HG02642 (cell line): ENCODE measurements around the gene TLE2.
"Not testable (repeated sequence)": the region's sequence is repeated elsewhere in the genome, so short reads cannot be mapped to it uniquely, and the experiment has no call there.

ENCODE experiments used
- ATAC-seq: cut with Tn5 transposase; IDR thresholded peaks from one replicate; pipeline ENCODE4 v1.9.1; 2021; ENCODE audit warnings: mild to moderate bottlenecking; ENCODE audit not compliant: unreplicated experiment, poor library complexity

Gene TLE2

DNA sequence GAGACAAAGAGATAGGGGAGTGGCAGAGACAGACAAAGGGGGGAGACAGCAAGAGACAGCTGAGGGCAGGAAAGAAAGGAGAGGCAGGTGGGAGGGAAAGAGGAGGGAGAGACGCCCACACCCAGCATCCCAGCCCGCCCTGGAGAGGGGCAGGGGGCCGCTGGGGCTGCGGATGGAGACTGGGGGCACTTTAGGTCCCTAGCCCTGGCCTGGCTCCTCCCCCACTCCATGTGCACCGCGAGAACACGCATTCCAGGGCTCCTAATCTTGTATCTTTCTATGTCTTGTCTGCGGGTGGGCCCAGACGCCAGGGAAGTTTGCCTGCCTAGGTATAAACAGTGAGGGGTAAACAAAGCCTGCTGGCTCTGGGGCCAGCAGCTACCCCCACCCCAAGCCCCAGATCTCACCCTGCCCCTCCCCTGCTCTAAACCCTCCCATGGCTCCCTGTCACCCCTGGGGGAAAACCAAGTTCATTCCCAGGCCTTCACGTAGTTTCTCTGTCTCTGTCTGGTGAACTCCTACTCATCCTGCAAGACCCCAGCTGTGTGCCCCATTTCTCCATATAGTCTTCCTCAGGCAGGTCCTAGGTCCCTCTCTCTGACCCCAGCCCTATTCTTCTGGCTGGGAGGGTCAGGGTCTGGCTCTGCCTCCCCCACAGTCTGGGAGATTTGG lies 27.5 kb upstream of the TLE2 start:
- no peak for ATAC-seq

DNA sequence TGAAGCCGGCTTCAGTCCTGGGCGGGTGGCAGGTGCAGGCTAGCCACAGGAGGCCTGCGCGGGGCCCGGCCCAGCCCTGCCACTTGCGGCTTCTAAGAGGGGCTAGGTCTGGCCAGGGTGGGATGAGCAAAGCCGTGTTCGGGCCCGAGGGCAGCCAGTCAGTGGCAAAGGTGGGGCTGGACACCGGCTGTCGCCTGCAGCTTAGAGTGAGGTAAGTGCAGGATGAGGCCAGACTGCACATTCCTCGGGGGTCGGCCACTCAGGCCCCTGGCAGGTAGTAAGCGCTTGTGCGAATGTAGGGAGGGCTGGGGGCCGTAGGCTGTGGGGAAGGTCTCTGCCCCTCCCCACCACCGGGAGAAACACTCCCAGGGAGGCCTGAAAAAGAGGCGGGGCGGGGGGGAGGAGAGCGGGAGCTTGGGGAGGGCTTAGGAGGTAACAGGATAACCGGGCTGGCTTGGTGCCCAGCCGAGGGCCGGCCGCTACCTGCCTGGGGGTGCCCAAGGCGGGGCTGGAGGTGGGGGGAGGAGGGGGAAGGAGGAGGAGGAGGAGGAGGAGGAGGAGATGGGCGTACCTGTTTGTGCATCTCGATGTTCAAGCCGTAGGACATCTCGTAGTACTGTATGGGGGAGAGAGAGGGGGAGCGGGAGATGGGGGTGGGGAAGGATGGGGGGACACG lies 26.8 kb upstream of the TLE2 start:
- ATAC-seq, result no peak

DNA sequence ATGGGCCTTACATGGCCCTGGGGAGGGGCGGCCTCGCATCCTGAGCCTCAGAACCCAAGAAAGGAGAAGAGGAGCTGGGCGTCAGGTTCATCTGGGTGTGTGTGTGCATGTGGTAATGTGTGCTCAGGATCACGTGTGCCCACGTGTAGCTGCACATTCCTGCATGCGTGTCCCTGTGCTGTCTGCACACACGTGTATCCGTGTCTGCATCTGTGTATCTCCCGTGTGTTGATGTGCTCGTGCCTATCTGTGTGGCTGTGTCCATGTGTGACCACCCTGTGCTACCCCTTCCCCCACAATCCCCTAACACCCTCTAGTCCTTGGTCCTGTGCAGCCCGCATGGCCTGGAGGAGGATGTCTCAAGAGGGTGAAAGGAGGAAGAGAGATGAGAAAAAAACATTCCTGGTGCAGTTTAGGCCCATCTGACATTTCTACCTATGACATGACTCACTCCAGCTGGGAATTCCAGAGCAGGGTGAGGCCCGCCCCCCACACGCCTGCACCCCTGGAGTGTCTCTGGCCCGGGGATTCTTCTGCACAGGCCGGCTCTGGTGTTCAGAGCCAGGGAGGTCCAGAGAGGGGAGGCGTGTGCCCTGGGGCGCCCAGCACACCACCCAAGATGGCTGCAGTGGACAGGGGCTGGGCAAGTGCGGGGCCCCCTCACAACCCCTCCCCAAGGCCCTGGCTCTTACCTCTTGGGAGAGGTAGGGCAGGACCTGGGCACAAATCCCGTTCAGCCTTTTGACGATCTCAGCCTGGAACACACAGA lies 26.1 kb upstream of the TLE2 start:
- ATAC-seq, result no peak

DNA sequence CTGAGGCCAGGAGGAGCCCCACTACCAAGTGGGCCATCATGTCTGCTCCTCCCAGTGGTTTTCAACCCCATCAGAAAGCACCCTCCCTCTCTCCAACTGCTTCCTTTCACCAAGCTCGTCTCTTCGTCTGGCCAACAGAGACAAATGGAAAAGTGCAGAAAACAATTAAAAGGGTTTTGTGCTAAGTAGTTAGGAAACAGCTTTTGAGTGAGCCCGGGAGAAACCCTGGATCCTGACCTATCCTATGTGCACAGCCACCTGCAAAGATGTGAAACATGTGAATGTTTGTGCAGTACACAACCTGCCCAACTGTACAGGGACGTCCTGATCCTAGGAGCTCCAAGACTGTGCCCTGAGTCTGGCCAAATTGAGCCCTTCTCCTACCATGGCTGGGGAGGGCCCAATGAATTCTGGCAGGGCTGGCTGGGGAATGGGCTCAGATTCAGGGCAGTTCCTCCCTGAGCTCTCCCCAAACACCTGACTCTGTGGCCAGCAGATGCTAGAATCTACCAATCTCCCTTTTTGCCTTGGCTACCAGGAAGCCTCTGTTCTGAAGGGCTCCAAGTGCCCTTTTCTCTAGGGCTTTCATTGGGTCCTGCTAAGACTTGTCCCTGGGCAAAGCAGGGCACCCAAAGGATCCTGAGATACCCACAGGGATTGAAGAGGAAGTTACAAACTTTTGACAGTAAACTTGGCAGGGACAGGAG lies 25.3 kb upstream of the TLE2 start:
- ATAC-seq, result no peak

DNA sequence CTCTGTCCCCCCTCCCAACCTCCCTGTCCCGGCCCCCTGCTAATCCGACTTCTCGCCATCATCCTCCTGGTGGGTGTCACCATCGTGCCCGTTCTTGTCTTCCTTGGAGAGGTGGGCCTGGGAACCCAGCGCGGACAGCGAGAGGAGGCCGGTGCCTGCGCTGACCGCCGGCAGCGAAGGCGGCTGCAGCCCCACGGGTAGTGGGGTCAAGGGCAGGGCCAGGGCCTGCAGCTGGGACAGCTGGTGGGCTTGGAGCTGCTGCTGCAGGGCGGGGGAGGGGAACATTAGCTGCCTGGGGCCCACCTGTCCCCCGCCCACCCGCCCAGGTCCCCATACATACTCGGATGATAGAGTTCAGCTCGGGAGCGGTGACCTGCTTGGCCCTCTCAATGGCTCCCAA lies 24.7 kb upstream of the TLE2 start:
- ATAC-seq, result no peak

DNA sequence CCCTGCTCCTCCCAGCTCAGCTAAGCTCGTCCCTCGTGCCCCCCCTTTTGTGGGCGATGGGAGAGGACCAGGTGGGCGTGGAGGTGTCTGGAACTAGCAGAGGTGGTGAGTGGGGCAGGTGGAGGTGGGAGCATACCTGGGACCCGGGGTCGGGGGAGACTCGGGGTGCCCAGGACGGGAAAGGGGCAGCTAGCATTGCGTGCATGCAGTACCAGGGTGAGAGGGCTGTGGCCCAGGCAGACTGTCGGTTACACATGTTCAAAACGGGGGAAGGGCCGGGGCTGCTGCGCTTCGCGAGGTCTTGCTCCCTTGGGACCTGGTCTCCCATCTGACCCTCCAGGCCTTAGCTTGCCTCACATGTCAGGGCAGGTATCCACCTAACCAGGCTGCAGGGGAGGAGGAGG lies 24.1 kb upstream of the TLE2 start:
- no peak for ATAC-seq

DNA sequence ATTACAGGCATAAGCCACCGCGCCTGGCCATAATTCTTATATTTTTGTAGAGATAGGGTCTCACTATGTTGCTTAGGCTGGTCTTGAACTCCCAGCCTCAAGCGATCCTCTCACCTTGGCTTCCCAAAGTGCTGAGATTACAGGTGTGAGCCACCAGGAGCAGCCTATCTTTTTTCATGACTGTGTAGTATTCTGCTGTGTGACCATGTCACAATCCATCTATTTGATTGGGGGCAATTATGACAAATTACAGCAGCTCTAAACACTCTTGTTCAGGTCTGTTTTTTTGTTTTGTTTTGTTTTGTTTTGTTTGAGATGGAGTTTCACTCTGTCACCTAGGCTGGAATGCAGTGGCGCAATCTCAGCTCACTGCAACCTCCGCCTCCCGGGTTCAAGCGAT lies 20.9 kb upstream of the TLE2 start:
- ATAC-seq, result not testable (repeated sequence)

DNA sequence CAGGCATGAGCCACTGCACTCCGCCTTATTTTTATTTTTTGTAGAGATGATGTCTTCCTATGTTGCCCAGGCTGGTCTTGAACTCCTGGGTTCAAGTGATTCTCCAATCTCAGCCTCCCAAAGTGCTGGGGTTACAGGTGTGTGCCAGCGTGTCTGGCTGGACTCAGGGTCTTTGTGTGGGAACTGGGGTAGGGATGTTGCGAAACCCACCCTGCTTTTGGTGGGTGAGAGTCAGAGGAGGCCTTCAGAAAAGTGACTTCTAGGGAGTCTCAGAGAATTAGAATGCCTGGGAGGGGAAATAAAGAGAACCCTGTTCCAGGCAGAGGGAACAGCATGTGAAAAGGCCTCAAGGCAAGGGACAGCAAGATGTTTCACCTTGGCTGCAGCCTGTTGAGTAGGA lies 20.0 kb upstream of the TLE2 start:
- ATAC-seq, result no peak

DNA sequence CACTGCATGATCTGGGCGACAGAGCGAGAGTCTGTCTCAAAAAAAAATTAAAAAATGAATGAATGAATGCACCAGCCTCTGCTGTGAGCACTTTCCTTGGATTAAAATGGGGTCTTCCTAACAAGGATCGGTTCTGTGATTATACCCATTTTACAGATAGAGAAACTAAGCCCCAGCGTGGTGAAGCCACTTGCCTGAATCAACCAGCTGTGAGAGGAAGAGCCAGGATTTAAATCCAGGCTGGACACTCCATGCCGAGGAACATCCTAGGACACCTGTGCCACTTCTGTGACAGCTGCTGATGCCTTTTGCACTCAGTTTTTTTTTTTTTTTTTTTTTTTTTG lies 19.1 kb upstream of the TLE2 start:
- no peak for ATAC-seq

DNA sequence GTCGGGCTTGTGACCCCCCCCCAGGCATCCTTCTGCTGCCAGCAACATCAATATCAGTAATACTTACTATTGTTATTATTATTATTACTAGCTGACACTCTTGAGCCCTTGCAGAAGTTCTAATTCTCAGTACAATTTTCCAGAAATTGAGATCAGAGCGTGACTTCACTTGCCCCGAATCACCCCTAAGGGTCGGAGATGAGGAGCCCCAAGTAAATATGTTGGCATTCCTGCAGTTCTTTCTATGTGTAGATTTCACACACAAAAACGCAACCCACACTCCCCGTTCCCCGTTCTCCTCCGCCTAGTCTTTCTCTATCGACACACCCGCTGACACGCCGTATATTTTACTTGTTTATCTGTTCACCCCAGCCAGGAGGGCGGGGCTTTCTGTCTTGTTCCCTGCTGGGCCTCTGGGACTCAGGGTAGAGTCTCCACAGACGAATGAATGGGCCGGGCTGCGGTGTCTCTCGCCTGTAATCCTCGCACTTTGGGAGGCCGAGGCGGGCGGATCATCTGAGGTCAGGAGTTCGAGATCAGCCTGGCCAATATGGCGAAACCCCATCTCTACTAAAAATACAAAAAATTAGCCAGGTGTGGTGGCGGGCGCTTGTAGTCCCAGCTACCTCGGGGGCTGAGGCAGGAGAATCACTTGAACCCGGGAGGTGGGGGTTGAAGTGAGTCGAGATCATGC lies 18.6 kb upstream of the TLE2 start:
- ATAC-seq, result no peak

DNA sequence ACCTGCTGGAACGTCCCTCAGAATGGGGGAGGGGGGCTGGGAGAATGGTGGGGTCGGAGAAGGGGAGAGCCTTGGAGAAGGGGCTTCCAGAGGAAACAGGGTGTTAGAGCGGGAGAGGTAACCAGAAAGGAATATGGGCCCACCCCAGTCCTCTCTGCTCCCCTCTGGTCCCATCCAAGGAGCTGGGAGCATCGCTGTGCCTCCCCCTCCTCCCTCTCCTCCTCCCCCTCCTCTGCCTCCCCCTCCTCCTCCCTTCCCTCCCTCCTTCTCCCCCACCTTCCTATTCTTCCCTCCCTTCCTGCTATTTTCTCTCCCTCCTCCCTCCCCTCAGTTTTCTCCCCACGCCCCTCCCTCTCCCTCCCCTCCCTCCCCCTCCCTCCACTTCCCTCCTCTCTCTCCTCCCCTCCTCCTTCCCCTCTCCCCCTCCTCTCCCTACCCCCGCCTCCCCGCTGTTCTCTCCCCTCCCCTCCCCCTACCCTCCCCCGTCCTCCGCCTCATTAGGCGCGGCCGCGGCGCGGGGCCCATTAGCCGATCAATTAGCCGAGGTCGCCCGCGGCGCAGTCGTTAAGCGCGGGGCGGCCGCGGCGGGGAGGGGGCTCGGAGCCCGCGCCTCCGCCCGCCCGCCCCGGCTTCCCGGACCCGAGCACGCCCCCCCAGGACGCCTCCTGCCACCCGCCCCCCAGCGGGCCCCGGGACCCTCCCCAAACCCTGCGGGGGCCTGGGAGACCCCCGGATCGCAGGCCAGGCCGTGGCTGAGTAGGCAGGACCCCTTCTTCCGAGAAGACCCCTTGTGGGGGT lies 17.8 kb upstream of the TLE2 start:
- ATAC-seq, result no peak

DNA sequence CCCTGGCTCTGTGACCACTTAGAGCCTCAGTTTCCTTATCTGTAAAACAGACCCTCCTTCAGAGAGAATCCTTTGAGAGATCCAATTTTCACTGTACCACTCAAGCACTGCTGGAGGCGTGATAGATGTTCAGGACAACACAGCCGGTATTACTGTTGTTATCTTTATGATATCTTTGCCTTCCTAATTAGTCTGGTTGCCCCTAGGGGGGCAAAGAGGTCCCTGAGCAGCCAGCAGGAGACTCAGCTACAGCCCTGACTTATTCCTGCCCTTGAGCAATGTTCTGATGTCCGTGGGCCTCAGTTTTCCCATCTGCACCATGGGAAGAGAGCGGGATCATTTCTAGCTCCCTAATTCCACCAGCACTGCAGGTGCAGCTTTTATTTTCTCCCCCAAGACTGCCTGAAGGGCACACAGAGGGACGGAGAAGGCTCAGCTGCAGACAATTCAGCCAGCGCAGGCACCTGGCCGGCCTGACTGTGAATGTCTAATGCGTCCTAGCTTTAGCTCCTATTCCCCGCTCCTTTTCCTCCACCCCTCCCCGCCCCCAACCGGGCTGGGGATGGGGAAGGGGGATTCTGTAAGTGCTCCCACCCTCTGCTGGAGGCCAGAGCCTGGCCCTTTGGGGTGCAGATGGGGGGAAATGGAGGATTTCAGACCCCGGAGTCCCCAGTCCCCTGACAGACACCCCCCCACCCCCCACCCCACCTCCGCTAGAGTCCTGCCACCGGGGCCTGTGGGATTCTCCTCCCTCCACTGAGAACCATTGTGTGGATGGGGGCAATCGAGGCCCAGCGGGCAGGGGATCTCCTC lies 17.0 kb upstream of the TLE2 start:
- no peak for ATAC-seq

DNA sequence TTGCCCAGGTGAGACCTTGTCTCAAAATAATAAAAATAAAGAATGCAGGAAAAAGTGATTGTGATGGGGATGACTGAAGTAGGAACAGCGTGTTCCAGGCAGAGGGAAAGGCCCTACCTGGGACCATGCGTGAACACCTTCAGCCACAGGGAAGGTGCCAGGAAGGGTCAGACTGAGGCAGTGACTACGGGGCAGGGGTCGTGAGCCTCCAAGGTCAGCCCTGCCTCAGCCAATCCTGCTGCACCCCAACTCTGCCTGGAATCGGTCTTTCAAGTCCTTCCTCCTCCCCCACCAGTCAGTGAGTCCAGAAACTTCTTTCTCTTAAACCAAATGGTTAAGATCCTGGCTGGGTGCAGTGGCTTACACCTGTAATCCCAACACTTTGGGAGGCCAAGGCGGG lies 16.1 kb upstream of the TLE2 start:
- ATAC-seq, result no peak

DNA sequence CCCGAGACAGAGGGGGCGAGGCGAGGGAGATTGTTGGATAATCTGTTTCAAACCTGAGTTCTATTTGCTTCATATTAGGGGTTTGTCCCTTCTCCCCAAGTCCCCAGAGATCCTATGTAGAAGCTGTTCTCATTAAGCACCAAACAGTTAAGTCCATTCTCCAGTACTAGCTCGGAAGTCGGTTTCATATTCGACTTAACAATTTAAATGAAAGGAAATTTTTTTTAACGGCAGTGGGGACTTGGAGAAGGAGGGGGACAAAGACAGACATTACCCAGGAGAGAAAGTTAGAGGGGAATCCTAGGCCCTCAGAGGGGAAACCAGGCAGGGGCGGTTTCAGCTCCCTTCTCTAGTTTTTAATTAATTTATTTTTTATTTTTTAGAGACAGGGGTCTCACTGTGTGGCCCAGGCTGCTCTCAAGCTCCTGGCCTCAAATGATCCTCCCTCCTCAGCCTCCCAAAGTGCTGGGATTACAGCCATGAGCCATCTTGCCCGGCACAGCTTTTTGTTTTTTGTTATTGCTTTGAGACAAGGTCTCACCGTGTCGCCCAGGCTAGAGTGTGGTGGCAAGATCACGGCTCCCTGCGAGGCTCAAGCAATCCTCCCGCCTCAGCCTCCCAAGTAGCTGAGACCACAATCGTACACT lies 13.7 kb upstream of the TLE2 start:
- ATAC-seq, result no peak

DNA sequence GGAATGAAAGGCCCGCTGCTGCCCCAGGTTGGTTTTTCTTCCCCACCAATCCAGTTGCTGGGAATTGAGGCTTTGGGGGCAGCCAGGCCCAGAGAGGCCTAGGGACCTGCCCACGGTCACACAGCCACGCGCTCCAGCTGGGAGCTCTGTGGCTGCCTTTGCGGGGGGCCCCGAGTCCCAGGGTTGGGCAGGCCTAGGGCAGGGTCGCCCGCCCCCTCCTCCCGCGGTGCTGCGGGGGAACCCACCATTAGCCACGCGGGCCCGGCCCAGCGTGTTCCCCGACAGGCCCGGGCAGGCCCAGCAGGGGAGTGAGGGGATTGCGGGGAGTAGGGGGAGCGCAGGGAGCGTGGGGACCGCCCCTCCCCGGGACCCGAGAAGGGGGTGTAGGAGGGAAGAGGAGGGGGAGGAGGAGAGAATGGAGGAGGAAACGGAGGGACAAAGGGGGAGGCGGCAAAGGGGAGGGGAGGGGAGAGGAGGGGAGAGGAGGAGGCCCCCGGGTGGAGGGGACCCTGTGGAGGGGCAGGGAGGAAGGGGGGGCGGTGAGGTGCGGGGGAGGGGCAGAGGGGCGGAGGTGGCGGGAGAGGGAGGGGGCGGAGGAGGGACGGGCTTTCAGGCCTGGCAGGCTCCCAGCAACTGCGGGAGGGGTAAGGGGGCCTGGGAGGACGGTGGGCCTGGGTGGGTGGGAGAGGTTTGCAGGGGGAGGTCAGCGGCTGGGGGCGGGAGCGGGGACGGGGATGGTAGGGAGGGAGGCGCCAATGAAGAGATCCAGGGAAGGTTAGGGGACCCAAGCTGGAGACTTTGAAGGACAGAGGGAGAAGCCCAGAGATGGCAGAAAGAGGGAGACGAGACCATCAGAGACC lies 12.9 kb upstream of the TLE2 start:
- no peak for ATAC-seq

DNA sequence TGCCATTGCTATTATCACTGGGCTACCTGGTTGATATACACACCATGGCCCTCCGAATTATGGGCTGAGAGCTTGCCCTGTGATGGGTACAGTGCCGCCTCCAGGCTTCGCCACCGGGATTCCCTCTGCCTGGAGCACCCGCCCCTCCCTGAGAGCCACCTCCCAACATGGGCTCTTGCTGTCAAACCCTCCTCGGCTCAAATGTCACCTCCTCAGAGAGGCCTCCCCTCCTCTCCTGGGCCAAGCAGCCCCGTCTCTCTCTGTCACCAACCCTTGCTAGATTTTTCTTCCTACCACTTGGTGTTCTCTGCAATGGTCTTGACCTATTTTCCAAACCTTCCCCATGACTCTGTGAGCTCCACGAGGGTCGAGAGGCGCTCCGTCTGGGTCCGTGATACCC lies 12.2 kb upstream of the TLE2 start:
- no peak for ATAC-seq

DNA sequence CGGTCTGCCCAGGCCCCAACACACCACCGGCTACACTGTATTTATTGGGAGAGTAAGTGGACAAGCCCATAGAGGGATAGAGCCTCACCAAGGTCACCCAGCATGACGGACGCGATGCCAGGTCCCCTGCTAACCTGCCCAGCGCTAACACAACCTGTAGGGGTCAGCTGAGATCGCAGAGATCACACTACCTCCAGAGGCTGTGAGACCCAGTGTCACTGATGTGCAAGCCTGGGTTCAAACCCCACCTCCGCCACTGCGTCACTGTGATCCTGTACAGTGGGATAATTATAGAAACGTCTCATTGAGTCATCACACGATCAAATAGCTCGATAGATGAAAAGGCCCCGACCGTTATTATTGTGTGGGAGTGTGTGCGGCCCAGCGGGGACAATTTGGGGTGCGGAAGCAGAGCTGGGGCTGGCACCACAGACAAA lies 10.6 kb upstream of the TLE2 start:
- ATAC-seq, result no peak
